ENCODE results near the gene PAK1.
"Not testable (repeated sequence)": the region's sequence is repeated elsewhere in the genome, so short reads cannot be mapped to it uniquely, and the experiment has no call there.

Gene PAK1

GRCh38 chr11:77401486-77402217, 72.2 kb downstream of the PAK1 start:
- no peak for DNase-seq

DNA sequence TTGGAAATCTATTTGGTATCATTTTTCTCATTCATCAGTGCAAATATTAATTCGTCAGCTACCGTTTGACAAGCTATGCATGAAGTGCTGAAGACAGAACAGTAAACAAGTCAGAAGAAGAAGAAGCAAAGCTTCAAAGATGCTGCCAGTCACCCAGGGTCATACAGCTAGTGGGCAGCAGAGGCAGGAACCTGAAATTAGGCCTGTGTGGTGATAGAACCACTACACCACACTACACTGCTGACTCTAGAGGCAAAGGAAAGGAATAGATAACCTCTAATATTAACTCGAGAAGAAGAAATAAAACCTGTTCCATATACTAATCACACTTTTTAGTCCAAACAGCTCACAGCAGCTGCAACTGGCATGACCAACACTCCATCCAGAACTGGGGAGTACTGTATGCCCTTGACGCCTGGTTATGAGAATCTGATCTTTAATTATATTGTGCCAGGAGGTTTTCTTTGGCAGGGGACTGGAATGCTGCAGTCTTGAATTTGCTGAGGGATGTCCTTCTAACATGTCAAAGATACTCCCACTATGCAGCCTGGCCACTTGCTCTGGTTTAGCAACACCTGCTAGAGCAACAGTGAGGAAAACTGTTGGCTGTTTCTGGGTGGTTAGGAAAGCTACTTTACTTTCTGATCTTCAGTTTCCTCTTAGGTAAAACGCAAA, 73.0 kb downstream of the PAK1 start:
- DNase-seq = no peak

DNA sequence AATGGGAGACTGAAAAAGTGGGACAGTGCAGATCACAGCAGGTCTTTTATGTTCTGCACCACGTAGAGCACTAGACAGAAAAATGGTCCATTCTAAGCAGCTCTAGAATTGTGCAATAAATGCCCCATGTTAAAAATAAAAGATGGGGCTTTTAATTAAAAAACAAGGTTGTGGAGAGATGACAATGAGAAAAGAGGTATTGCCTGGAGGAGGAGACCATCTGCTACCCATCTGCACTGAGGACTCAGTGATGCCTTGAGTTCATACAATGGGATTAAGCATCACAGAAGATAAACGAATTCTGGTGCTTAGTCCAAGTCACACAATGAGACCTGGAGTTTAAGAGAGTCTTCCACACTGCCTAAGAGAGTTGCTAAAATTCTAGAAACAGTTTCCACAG, 73.6 kb downstream of the PAK1 start:
- no peak for DNase-seq

DNA sequence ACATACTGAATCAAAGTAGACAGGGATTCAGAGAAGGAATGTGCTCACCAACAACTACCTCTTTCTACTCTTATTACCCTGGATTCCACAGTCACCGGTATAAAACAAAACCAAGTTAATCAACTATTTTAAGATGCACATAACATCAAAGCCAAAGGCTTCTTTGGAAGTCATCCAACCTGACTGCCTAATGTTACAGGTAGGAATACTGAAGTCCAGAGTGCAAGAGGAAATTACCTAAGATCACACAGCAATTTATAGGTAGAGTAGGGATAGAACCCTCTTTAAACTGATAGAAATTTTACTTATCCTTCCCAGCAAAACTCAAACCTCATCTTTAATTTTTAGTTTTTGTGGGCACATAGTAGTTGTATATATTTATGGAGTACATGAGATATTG, 76.3 kb downstream of the PAK1 start:
- DNase-seq = no peak

DNA sequence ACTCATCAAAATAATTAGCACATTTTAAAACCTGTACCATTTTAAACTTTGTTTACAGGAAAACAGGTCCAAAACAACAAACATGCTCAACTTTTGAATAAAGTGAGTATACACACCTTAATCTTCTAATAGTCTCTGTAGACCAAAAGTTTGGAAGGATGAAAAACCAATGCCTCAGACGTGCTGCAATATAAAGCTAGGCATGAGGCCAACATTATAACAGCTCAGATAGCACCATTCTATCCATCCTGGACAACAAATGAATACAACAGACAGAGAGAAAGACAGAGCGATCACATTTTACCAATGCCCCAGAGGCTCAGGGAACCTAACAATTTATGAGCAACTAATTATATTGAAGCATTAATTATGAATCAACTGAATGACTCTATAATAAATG, 77.0 kb downstream of the PAK1 start:
- DNase-seq = no peak

- no peak for DNase-seq
Measured at GRCh38 chr11:77396305-77396704, 77.6 kb downstream of the PAK1 start.

- no peak for DNase-seq
Measured at GRCh38 chr11:77395460-77396173, 78.3 kb downstream of the PAK1 start.

DNA sequence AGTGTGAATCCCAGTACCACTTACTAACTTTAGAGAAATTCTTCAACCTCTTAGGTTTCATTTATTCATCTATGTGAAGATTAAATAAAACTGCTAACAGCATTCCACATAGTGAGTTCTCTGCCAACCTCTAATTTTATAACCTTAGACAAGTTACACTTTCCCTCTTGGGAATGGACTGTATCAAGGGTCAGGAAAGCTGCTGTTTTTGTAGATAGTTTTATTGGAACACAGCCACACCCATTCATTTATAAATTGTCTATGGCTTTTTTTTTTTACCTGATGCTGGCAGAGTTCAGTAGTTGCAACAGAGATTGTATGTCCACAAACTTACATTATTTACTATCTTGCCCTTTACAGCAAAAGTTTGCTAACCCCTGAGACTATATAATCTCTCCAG, 81.1 kb downstream of the PAK1 start:
- DNase-seq = no peak

DNA sequence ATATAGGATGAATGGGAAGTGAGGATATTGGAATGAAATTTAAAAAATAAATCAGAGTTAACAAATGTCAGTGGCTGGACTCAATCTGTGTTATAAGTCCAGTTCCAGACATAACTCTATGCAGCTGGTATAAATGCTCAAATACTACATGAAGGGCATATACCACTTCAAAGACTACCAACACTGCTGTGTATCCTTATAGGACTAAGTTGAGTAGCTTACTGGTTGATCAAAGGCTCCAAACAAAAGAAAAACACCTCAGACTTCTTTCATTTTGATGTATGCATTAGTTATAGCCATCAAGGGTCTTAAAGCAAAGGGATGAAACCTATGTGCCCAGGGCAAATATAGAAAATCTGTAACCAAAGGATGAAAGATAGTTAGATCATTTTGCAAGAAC, 86.2 kb downstream of the PAK1 start:
- DNase-seq = no peak

- DNase-seq = no peak
Measured at GRCh38 chr11:77386178-77386577, 87.7 kb downstream of the PAK1 start.

DNA sequence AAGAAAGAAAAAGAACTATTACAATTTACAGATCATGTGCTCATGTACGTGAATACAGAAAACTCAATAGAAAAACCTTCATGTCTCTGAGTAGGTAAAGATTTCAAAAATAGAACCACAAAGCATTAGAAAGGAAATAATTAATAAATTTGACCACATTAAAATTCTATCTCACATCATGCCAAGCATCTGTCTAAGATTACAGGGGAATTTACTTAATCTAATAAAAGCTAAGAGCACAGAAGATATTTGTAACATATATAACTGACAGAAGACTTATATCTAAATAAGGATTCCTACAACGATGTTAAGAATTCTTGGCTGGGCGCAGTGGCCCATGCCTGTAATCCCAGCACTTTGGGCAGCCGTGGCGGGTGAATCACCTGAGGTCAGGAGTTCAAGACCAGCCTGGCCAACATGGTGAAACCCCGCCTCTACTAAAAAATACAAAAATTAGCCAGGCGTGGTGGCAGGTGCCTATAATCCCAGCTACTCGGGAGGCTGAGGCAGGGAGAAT, 88.6 kb downstream of the PAK1 start:
- not testable (repeated sequence) for DNase-seq

GRCh38 chr11:77384571-77384970, 89.3 kb downstream of the PAK1 start:
- DNase-seq = no peak

- DNase-seq = not testable (repeated sequence)
Measured at GRCh38 chr11:77383349-77383748, 90.5 kb downstream of the PAK1 start.

- DNase-seq = no peak
Measured at GRCh38 chr11:77381729-77382665, 91.9 kb downstream of the PAK1 start.

DNA sequence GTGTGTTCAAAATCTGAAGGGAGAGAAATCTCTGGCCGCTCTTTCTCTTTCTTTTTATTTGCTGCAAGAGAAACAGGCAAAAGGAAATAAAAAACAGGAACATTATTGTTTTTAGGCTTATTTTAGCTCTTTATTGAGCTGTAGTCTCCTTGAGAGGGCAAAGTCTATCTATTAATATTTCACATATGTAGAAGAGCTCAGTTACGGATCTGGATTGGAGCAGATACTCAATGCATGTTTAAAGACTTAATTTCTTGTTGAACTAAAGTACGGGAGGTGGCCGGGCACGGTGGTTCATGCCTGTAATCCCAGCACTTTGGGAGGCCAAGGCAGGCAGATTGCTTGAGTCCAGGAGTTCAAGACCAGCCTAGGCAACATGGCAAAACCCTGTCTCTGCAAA, 94.0 kb downstream of the PAK1 start:
- DNase-seq = no peak

- DNase-seq = no peak
Measured at GRCh38 chr11:77379253-77379652, 94.6 kb downstream of the PAK1 start.

DNA sequence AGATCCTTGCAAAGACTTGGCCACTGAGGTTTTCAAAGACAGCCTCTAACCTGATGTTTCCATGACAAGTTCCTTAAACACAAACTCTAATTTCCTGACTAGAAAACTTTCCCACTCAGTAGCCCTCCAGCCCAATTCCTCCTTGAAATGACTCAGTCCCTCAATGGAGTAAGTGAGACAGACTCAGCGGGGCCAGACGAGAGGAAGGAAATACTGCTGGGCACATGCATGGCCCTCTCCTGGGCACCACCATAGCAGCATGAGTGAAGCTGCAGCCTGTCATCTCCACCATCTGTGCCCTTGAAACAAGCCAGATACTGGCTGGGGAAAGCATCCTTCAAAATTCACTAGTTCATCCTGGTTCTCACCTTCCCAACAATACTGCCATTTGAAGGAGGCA, 96.2 kb downstream of the PAK1 start:
- DNase-seq = no peak

DNA sequence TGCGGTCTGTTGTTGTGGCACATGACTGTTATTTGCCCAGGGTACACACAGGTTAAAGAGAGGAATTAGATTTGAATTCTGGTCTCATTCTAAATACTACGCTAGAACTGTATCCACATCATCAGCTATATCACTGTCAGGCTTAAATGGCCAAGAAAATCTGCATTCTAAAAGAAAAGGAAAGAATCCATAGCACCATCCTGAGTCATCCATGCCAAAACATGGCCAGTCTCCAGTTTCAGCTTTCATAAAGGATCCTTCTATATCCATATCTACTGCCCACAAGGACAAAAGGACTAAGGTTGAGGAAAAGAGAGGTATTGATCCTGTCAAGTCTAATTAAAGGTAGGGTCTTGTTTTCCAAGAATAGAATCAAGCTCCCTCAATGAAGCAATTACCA, 98.8 kb downstream of the PAK1 start:
- no peak for DNase-seq

GRCh38 chr11:77374611-77375031, 99.3 kb downstream of the PAK1 start:
- DNase-seq = no peak

- DNase-seq = no peak
Measured at GRCh38 chr11:77374108-77374507, 99.8 kb downstream of the PAK1 start.

GRCh38 chr11:77372726-77373125, 101.2 kb downstream of the PAK1 start:
- no peak for DNase-seq

DNA sequence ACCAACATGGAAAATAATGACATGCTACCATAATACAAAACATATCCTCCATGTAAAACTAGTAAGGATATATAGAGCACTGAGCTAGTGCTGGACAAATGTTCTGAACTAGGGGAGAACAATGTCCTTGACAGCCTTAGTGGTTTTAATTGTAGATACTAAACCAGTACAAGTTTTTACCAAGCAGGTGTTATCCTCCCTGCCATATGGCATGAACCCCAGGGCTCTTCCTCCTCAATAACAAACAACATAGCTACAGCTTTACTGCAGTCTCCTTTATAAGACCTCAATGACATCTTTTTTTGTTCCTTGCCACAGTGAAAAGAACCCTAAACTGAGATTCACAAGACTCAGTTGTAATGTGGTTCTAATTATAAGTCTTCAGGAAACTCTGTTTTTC, 102.2 kb downstream of the PAK1 start:
- no peak for DNase-seq

- DNase-seq = no peak
Measured at GRCh38 chr11:77370217-77370616, 103.7 kb downstream of the PAK1 start.

Measured in activated effector memory CD4-positive, alpha-beta T cell treated with Interleukin-2 at 50 U/mL for 16 hours (primary cell).